HEK293 (cell line): ENCODE measurements around the gene ALOX5AP.

Source experiments
- CTCF ChIA-PET: fragments of 350-600 bp; formaldehyde crosslinking; extraction: SDS; loops from one replicate; lab custom pipeline; 2021; ENCODE audit warnings: antibody characterized with exemption; lab: Yijun Ruan, JAX
- POLR2A ChIA-PET: fragments of 300-600 bp; formaldehyde crosslinking; extraction: SDS; loops from one replicate; lab custom pipeline; 2020; ENCODE audit warnings: antibody characterized with exemption, inconsistent platforms; lab: Yijun Ruan, JAX
- H3K27ac ChIP-seq: fragments of 200-500 bp; sonication (Bioruptor generic); 2 replicates; pipeline ENCODE4 v1.5.1; 2014; ENCODE audit warnings: low read depth, low read length, control low read depth, inconsistent platforms; ENCODE audit errors: extremely low read depth
- H3K36me3 ChIP-seq, 2 experiments: fragments of 200-500 bp in 1 of 2; sonication (Bioruptor generic) in 1 of 2; 1 replicate in 1 of 2; 2 replicates in 1 of 2; pipeline ENCODE4 v1.5.1; 2014 to 2017; ENCODE audit warnings: inconsistent platforms in 2 of 2, low read length in 2 of 2; ENCODE audit not compliant: control insufficient read depth in 2 of 2, insufficient read depth in 1 of 2
- H3K4me1 ChIP-seq: fragments of 200-500 bp; sonication (Bioruptor generic); 2 replicates; pipeline ENCODE4 v1.5.1; 2014; ENCODE audit warnings: mild to moderate bottlenecking, low read length, inconsistent platforms; ENCODE audit not compliant: control insufficient read depth, insufficient read depth
- H3K4me3 ChIP-seq: 2 replicates; pipeline ENCODE4 v1.5.1; 2011; ENCODE audit warnings: low read depth, mild to moderate bottlenecking, control low read depth, low read length, moderate library complexity
- H3K9me3 ChIP-seq: fragments of 200-500 bp; sonication (Bioruptor generic); 2 replicates; pipeline ENCODE4 v1.5.1; 2014; ENCODE audit warnings: low read depth, low read length, inconsistent platforms; ENCODE audit not compliant: control insufficient read depth, insufficient read depth
- BCL11A ChIP-seq: fragments of 450-650 bp; formaldehyde crosslinking; IDR thresholded peaks from 2 replicates; pipeline ENCODE4 v1.5.1; 2016; ENCODE audit warnings: low read depth, missing biosample characterization, missing genetic modification characterization
- HOXD13 ChIP-seq: sonication (generic); formaldehyde crosslinking; IDR thresholded peaks from 2 replicates; pipeline ENCODE4 v1.8.0; 2022; ENCODE audit warnings: missing genetic modification reagents, borderline replicate concordance
- MEIS1 ChIP-seq: sonication (generic); formaldehyde crosslinking; IDR thresholded peaks from 2 replicates; pipeline ENCODE4 v1.8.1; 2022; ENCODE audit warnings: missing genetic modification reagents, mild to moderate bottlenecking, borderline replicate concordance
- YY2 ChIP-seq: fragments of 450-650 bp; formaldehyde crosslinking; IDR thresholded peaks from 2 replicates; pipeline ENCODE4 v1.5.1; 2016; ENCODE audit warnings: missing biosample characterization, missing genetic modification characterization
- ZBTB17 ChIP-seq: fragments of 450-650 bp; formaldehyde crosslinking; IDR thresholded peaks from 2 replicates; pipeline ENCODE4 v1.5.1; 2016; ENCODE audit warnings: missing biosample characterization, missing genetic modification characterization
- ZEB2 ChIP-seq: fragments of 450-650 bp; formaldehyde crosslinking; IDR thresholded peaks from 2 replicates; pipeline ENCODE4 v1.5.1; 2016; ENCODE audit warnings: missing biosample characterization, missing genetic modification characterization
- ZNF266 ChIP-seq: fragments of 450-650 bp; formaldehyde crosslinking; IDR thresholded peaks from 2 replicates; pipeline ENCODE4 v1.5.1; 2016; ENCODE audit warnings: missing biosample characterization, missing genetic modification characterization, low read depth
- ZNF292 ChIP-seq: fragments of 450-650 bp; formaldehyde crosslinking; IDR thresholded peaks from 2 replicates; pipeline ENCODE4 v1.5.1; 2016; ENCODE audit warnings: low read depth, missing biosample characterization, missing genetic modification characterization, borderline replicate concordance
- ZNF302 ChIP-seq: fragments of 450-650 bp; formaldehyde crosslinking; IDR thresholded peaks from 2 replicates; pipeline ENCODE4 v1.5.1; 2016; ENCODE audit warnings: missing biosample characterization, missing genetic modification characterization, low read depth
- ZNF354C ChIP-seq: fragments of 450-650 bp; formaldehyde crosslinking; IDR thresholded peaks from 2 replicates; pipeline ENCODE4 v1.5.1; 2016; ENCODE audit warnings: missing biosample characterization, missing genetic modification characterization, low read depth, borderline replicate concordance
- ZNF366 ChIP-seq: fragments of 450-650 bp; formaldehyde crosslinking; conservative IDR thresholded peaks from 2 replicates; pipeline ENCODE4 v1.5.1; 2016; ENCODE audit warnings: missing biosample characterization, missing genetic modification characterization
- ZNF600 ChIP-seq: fragments of 450-650 bp; formaldehyde crosslinking; IDR thresholded peaks from 2 replicates; pipeline ENCODE4 v1.5.1; 2016; ENCODE audit warnings: missing biosample characterization, missing genetic modification characterization
- ZNF660 ChIP-seq: fragments of 450-650 bp; IDR thresholded peaks from 2 replicates; pipeline ENCODE4 v1.5.1; 2018; ENCODE audit warnings: missing biosample characterization, mild to moderate bottlenecking, missing genetic modification characterization
- TF ChIP-seq, protein P1 (sequence below): fragments of 450-650 bp; formaldehyde crosslinking; IDR thresholded peaks from 2 replicates; pipeline ENCODE4 v1.5.1; 2016; ENCODE audit warnings: missing biosample characterization, missing genetic modification characterization, borderline replicate concordance
- TF ChIP-seq, protein P2 (sequence below): fragments of 450-650 bp; formaldehyde crosslinking; IDR thresholded peaks from 2 replicates; pipeline ENCODE4 v1.5.1; 2016; ENCODE audit warnings: missing biosample characterization, missing genetic modification characterization
- TF ChIP-seq, protein P3 (sequence below): fragments of 450-650 bp; formaldehyde crosslinking; IDR thresholded peaks from 2 replicates; pipeline ENCODE4 v1.5.1; 2016; ENCODE audit warnings: missing biosample characterization, missing genetic modification characterization
- TF ChIP-seq, protein P4 (sequence below): fragments of 450-650 bp; formaldehyde crosslinking; IDR thresholded peaks from 2 replicates; pipeline ENCODE4 v1.5.1; 2016; ENCODE audit warnings: missing biosample characterization, missing genetic modification characterization
- TF ChIP-seq, protein P5 (sequence below): fragments of 450-650 bp; formaldehyde crosslinking; IDR thresholded peaks from 2 replicates; pipeline ENCODE4 v1.5.1; 2016; ENCODE audit warnings: missing biosample characterization, missing genetic modification characterization, low read depth
- TF ChIP-seq, protein P6 (sequence below): fragments of 450-650 bp; formaldehyde crosslinking; IDR thresholded peaks from 2 replicates; pipeline ENCODE4 v1.5.1; 2017; ENCODE audit warnings: missing biosample characterization, missing genetic modification characterization

The ALOX5AP gene

DNA sequence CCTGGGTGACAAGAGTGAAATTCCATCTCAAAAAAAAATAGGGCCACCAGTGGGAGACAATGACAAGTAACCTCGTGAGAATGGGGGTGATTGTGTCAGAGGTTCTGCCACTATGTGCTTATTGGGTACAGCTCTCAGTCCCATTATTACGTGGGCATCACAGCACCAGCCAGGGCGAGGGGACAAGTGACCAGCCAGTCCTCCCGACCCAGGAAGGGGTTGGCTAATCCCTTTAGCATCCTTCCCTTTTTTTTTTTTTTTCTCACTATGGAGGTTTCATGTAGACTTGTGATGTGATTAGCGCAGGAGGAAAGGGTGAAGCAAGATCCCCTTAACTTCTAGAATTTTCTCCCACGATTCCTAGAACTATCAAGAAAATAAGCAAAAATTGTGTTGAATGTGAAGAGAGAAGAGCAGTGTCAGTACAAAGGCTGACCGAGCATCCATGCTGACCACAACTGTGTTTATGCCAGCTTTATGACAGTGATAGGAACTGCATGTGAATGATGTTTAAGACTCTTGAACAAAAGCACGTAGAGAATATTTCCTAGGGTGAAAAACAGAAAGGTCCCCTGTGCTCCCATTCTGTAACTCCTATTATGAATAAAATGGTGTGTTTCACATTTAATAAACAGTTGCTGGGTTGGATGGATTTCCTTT lies 50.0 kb downstream of the ALOX5AP start (continued):
- TF ChIP-seq, protein P1, sequence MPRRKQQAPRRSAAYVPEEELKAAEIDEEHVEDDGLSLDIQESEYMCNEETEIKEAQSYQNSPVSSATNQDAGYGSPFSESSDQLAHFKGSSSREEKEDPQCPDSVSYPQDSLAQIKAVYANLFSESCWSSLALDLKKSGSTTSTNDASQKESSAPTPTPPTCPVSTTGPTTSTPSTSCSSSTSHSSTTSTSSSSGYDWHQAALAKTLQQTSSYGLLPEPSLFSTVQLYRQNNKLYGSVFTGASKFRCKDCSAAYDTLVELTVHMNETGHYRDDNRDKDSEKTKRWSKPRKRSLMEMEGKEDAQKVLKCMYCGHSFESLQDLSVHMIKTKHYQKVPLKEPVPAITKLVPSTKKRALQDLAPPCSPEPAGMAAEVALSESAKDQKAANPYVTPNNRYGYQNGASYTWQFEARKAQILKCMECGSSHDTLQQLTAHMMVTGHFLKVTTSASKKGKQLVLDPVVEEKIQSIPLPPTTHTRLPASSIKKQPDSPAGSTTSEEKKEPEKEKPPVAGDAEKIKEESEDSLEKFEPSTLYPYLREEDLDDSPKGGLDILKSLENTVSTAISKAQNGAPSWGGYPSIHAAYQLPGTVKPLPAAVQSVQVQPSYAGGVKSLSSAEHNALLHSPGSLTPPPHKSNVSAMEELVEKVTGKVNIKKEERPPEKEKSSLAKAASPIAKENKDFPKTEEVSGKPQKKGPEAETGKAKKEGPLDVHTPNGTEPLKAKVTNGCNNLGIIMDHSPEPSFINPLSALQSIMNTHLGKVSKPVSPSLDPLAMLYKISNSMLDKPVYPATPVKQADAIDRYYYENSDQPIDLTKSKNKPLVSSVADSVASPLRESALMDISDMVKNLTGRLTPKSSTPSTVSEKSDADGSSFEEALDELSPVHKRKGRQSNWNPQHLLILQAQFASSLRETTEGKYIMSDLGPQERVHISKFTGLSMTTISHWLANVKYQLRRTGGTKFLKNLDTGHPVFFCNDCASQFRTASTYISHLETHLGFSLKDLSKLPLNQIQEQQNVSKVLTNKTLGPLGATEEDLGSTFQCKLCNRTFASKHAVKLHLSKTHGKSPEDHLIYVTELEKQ: no peak
- no peak for TF ChIP-seq ZNF366 (tag by site-specific recombination)
- TF ChIP-seq, protein P2, sequence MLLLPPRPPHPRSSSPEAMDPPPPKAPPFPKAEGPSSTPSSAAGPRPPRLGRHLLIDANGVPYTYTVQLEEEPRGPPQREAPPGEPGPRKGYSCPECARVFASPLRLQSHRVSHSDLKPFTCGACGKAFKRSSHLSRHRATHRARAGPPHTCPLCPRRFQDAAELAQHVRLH (tag by site-specific recombination): no peak

DNA sequence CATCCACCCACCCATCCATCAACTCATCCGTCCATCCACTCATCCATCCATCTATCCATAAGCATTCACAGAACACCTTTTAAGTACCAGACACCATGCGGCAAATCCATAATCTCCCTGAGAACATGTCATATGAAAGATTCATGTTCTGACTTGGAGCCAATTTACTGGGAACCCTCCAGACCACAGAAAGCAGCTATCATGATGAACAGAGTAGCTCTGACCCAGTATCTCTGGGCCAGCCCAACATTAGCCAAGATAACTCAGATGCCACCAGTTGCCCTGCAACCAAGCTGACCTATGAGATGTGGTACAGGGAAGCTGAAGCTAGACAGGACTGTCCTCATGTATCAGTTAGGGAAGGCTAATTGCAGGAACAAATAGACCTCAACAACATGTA lies 51.3 kb downstream of the ALOX5AP start:
- H3K4me1 ChIP-seq: no peaks in the 10 kb centered on the region
- no peaks in the 10 kb centered on the region for H3K36me3 ChIP-seq
- H3K9me3 ChIP-seq: no peaks in the 10 kb centered on the region
- POLR2A ChIA-PET: no interaction called here
- no peak overlapping the region for H3K4me3 ChIP-seq
- CTCF ChIA-PET: no interaction called here
- no peak overlapping the region for H3K27ac ChIP-seq
- TF ChIP-seq, protein P2 (tag by site-specific recombination): no peak
- no peak for TF ChIP-seq ZEB2
- TF ChIP-seq ZNF366 (tag by site-specific recombination): no peak
- TF ChIP-seq, protein P3, sequence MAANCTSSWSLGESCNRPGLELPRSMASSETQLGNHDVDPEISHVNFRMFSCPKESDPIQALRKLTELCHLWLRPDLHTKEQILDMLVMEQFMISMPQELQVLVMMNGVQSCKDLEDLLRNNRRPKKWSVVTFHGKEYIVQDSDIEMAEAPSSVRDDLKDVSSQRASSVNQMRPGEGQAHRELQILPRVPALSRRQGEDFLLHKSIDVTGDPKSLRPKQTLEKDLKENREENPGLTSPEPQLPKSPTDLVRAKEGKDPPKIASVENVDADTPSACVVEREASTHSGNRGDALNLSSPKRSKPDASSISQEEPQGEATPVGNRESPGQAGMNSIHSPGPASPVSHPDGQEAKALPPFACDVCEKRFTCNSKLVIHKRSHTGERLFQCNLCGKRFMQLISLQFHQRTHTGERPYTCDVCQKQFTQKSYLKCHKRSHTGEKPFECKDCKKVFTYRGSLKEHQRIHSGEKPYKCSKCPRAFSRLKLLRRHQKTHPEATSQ (tag by site-specific recombination): no peak

DNA sequence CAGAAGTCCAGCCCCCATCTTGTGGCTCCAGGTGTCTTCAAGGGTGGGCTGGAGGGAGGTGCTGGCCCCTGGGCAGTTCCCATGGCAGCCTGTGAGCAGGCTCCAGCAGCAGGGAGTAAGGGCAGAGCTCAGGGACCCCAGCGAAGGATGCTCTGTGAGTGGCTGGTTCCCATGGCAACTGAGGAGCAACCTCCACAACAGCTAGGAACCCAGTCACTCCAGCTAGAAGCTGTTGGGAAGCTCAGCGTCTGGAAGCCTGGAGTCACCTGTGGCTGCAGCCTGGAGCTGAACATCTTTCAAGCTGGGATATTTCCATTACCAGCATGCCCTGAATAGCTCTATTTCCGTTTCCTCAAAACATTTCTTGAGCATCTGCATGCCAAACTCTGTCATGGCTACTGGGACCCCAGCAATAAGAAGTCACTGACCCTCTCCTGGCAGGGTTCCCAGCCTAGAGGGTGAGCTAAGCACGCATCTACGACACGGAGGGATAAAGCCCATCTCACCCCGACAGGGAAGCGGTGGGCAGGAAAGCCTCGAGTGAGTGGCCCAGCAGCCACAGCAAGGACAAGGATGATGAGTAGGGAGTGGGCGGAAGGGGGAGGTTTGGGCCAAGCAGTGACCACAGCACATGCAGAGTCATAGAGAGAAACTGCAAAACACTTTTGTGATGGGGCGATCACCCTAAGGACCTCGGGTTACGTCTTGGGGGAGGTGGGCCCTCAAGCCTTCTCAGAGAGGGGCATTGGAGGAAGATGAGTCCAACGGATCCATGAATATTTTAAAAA lies 52.6 kb downstream of the ALOX5AP start:
- Histone ChIP-seq H3K36me3 (no peaks in the 10 kb centered on the region), H3K4me1 (no peaks in the 10 kb centered on the region), H3K27ac (no peak overlapping the region), H3K4me3 (no peak overlapping the region), H3K9me3 (no peaks in the 10 kb centered on the region)
- no peak for TF ChIP-seq HOXD13 (CRISPR knock-in tag)
- no peak for TF ChIP-seq ZNF660 (tag by site-specific recombination)
- TF ChIP-seq ZNF600 (tag by site-specific recombination): no peak
- no peak for TF ChIP-seq ZNF302
- no peak for TF ChIP-seq ZNF292 (tag by site-specific recombination)
- TF ChIP-seq, protein P4, sequence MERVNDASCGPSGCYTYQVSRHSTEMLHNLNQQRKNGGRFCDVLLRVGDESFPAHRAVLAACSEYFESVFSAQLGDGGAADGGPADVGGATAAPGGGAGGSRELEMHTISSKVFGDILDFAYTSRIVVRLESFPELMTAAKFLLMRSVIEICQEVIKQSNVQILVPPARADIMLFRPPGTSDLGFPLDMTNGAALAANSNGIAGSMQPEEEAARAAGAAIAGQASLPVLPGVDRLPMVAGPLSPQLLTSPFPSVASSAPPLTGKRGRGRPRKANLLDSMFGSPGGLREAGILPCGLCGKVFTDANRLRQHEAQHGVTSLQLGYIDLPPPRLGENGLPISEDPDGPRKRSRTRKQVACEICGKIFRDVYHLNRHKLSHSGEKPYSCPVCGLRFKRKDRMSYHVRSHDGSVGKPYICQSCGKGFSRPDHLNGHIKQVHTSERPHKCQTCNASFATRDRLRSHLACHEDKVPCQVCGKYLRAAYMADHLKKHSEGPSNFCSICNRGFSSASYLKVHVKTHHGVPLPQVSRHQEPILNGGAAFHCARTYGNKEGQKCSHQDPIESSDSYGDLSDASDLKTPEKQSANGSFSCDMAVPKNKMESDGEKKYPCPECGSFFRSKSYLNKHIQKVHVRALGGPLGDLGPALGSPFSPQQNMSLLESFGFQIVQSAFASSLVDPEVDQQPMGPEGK (tag by site-specific recombination): no peak
- no peak for TF ChIP-seq ZNF266 (tag by site-specific recombination)
- TF ChIP-seq ZNF354C (tag by site-specific recombination): no peak
- TF ChIP-seq, protein P5, sequence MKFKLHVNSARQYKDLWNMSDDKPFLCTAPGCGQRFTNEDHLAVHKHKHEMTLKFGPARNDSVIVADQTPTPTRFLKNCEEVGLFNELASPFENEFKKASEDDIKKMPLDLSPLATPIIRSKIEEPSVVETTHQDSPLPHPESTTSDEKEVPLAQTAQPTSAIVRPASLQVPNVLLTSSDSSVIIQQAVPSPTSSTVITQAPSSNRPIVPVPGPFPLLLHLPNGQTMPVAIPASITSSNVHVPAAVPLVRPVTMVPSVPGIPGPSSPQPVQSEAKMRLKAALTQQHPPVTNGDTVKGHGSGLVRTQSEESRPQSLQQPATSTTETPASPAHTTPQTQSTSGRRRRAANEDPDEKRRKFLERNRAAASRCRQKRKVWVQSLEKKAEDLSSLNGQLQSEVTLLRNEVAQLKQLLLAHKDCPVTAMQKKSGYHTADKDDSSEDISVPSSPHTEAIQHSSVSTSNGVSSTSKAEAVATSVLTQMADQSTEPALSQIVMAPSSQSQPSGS (tag by site-specific recombination): no peak
- no peak for TF ChIP-seq YY2 (tag by site-specific recombination)
- no peak for TF ChIP-seq MEIS1 (CRISPR knock-in tag)
- TF ChIP-seq ZBTB17 (tag by site-specific recombination): no peak
- TF ChIP-seq, protein P6, sequence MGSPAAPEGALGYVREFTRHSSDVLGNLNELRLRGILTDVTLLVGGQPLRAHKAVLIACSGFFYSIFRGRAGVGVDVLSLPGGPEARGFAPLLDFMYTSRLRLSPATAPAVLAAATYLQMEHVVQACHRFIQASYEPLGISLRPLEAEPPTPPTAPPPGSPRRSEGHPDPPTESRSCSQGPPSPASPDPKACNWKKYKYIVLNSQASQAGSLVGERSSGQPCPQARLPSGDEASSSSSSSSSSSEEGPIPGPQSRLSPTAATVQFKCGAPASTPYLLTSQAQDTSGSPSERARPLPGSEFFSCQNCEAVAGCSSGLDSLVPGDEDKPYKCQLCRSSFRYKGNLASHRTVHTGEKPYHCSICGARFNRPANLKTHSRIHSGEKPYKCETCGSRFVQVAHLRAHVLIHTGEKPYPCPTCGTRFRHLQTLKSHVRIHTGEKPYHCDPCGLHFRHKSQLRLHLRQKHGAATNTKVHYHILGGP (tag by site-specific recombination): no peak
- TF ChIP-seq BCL11A (tag by site-specific recombination): no peak
- CTCF ChIA-PET: interaction anchor here (0.7 kb wide), 1 partner anchor 9 kb away, joined by 3 read pairs; no protein-coding TSS in a partner anchor
- POLR2A ChIA-PET: no interaction called here
